Gastroesophageal sphincter (tissue), 4 donors: ENCODE measurements around the gene KANK4. TPM values are rescaled to one million over a fixed set of nuclear protein-coding genes. Genes with fewer than 3 reads are reported as not detected.

Experiments
- ATAC-seq: fragments of 150-250 bp; one replicate; pipeline ENCODE4 v1.9.1; 2016; ENCODE audit warnings: mild to moderate bottlenecking, moderate library complexity
- H3K27ac ChIP-seq, 4 donors: fragments of 200-600 bp; sonication (generic) in 3 of 4; 1 replicate in 3 of 4; 2 replicates in 1 of 4; pipeline ENCODE4 v1.5.1; 2016 to 2019
- H3K27me3 ChIP-seq: fragments of 200-600 bp; sonication (generic); one replicate; pipeline ENCODE4 v1.5.1; 2019
- H3K36me3 ChIP-seq, 2 donors: fragments of 200-600 bp; sonication (generic); one replicate each; pipeline ENCODE4 v1.5.1; 2019; ENCODE audit warnings: control low read depth in 1 of 2
- H3K4me1 ChIP-seq, 3 donors: fragments of 200-600 bp; sonication (generic); 1 replicate in 2 of 3; 2 replicates in 1 of 3; pipeline ENCODE4 v1.5.1; 2016 to 2019; ENCODE audit warnings: control low read depth in 2 of 3
- H3K4me3 ChIP-seq, 2 donors: fragments of 200-600 bp; sonication (generic); one replicate each; pipeline ENCODE4 v1.5.1; 2019; ENCODE audit warnings: mild to moderate bottlenecking in 1 of 2, moderate library complexity in 1 of 2
- H3K9me3 ChIP-seq, 3 donors: fragments of 200-600 bp; sonication (generic); one replicate each; pipeline ENCODE4 v1.5.1; 2017 to 2019; ENCODE audit warnings: control low read depth in 2 of 3
- EP300 ChIP-seq: sonication (generic); formaldehyde crosslinking; IDR thresholded peaks from one replicate; pipeline ENCODE4 v1.6.1; 2017; ENCODE audit warnings: antibody characterized with exemption, mild to moderate bottlenecking
- POLR2A ChIP-seq, 2 donors: fragments of 450-650 bp; IDR thresholded peaks; one replicate each; pipeline ENCODE4 v1.6.1; 2017; ENCODE audit warnings: antibody characterized with exemption in 2 of 2, mild to moderate bottlenecking in 2 of 2, moderate library complexity in 1 of 2
- POLR2AphosphoS5 ChIP-seq: sonication (generic); formaldehyde crosslinking; IDR thresholded peaks from one replicate; pipeline ENCODE4 v1.6.1; 2017; ENCODE audit warnings: antibody characterized with exemption
- WGBS, 2 donors: methylation state at CpG; one replicate each; pipeline ENCODE4 v1.1.5; 2018; ENCODE audit warnings: low coverage in 1 of 2; 5-methylcytosine and 5-hydroxymethylcytosine counted together
- total RNA-seq, 4 donors: library from RNA; depleted of rRNA; stranded (reverse); fragments of >200 nt; gene quantifications; one replicate each; pipeline ENCODE4 v1.1.0, GENCODE V29; 2016
- TF ChIP-seq, protein P1 (sequence below), 4 experiments: fragments of 200-600 bp in 2 of 4; fragments of 450-650 bp in 2 of 4; sonication (generic) in 1 of 4; IDR thresholded peaks; one replicate each; pipeline ENCODE4 v1.5.1; 2017 to 2019; ENCODE audit warnings: antibody characterized with exemption in 4 of 4, mild to moderate bottlenecking in 2 of 4, moderate library complexity in 2 of 4

The KANK4 gene
- total RNA-seq, 4 donors from 2014 or later: 0.16 to 0.73 (median 0.29) TPM

DNA sequence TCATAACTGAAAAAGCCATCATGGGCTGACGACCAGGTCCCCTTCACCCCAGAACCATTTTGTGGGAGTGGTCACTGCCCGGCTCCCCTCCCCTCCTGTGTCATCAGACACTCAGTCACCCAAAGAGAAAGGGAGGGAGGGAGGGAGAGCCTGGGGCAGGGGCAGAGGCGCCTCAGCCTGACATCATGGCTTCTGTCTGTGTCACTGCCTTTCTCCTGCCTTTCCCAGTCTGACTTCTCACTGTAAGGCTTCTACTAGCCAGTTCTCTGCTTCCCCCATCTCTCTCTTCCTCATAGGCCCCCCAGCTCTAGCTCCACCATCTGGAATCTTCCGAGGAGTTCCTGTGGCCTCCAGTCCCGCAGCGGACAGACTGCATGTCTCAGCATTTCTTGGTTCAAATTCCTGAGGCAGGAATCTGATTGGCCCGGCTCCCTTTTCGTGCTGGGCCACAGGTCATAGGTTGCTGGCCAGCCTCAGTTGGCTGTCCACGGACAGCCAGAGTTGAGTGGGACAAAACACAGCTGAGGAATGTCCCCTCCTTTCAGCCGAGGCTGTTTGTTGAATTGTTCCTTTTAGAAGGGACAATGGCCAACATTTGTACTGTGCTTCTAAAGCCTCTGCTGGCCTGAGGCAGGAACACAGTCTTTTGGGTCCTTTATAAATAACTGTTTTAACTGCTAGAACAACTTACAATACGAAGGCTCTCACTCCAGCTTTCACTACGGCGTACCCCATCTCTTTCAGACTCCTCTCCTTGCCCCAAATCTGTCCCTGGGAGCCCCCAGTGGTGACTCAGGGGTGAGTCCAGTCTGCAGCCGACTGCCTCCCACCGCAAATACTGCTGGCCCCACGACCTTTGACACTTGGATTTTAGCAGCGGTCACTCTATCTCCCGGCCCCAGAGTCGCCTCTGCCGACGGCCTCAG, 18.7 kb upstream of the KANK4 start:
- Histone ChIP-seq H3K4me1 (peaks cover 0 to 15% (median 0%) of the 10 kb centered on the region in 3 donors), H3K27me3 (no peaks in the 10 kb centered on the region), H3K27ac (peak overlapping the region in 3 of 4 donors; percentile 20 to 57 (median 51)), H3K36me3 (no peaks in the 10 kb centered on the region), H3K4me3 (no peak overlapping the region), H3K9me3 (no peaks in the 10 kb centered on the region)
- no peak for ATAC-seq
- TF ChIP-seq EP300 (no peak), POLR2AphosphoS5 (no peak), POLR2A (IDR thresholded peaks at IDR 0.05) (no peak)
- TF ChIP-seq, protein P1, sequence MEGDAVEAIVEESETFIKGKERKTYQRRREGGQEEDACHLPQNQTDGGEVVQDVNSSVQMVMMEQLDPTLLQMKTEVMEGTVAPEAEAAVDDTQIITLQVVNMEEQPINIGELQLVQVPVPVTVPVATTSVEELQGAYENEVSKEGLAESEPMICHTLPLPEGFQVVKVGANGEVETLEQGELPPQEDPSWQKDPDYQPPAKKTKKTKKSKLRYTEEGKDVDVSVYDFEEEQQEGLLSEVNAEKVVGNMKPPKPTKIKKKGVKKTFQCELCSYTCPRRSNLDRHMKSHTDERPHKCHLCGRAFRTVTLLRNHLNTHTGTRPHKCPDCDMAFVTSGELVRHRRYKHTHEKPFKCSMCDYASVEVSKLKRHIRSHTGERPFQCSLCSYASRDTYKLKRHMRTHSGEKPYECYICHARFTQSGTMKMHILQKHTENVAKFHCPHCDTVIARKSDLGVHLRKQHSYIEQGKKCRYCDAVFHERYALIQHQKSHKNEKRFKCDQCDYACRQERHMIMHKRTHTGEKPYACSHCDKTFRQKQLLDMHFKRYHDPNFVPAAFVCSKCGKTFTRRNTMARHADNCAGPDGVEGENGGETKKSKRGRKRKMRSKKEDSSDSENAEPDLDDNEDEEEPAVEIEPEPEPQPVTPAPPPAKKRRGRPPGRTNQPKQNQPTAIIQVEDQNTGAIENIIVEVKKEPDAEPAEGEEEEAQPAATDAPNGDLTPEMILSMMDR (IDR thresholded peaks at IDR 0.05): no peak
- WGBS, 2 donors: 30 to 41% methylated on average over 5 to 15 of the region's 21 CpGs

DNA sequence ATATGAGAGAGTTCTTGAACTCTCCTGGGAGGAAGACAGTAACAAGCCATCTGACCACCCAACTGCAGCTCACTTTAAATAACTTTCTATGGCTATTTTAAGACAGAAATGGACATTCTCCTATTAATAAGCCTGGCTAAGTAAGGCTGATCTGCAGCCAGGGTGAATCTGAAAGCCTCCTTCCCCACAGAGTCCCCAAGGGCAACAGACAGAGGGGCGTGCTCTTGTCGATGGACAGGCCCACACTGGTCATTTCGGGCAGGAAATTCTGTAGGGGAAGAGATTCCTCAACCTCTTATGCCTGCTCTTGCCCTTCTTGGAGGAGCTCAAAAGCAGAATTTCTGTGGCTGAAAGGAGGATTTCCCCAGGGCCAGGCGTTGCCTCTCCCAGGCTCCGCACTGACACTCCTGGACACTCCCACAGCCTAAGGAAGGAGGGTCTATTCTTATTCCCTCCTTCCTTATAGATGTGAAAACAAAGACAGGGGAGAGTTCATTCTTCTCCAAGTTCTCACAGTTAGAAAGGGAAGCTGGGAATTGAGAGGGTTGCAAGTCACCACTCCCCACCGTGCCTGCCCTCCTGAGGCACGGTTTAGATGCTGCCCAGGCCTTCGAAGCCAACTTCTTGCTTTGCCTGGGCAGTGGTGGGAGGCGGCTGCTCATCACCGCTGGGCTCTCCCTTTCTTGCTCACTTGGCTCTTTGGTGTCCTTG, 17.9 kb upstream of the KANK4 start:
- TF ChIP-seq, protein P1 (IDR thresholded peaks at IDR 0.05): no peak
- TF ChIP-seq POLR2A (IDR thresholded peaks at IDR 0.05) (no peak), EP300 (no peak), POLR2AphosphoS5 (no peak)
- peak overlapping the region in 3 of 4 donors; percentile 20 to 57 (median 51) for H3K27ac ChIP-seq
- no peak overlapping the region for H3K4me3 ChIP-seq
- WGBS, 2 donors: 56 to 58% methylated on average over 3 to 7 of the region's 10 CpGs
- ATAC-seq: no peak
- no peaks in the 10 kb centered on the region for H3K27me3 ChIP-seq
- peaks cover 0 to 15% (median 0%) of the 10 kb centered on the region in 3 donors for H3K4me1 ChIP-seq
- no peaks in the 10 kb centered on the region for H3K36me3 ChIP-seq
- H3K9me3 ChIP-seq: no peaks in the 10 kb centered on the region

DNA sequence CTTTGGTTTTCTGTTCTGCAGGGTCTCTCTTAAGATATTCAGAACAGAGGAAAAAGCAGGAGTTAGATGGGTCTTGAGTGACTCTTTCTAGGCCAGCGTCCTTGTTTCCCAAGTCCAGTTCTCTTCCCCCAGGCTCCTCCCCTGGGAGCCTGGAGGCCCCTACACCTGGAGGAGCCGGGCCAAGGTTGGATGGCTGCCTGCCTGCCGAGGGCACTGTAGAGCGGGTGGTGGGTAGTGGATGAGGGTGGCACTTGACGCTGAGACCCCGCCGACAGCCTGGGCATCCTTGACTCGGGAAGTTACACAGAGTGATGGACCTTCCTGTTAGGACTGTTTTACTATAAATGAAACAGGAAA, 17.4 kb upstream of the KANK4 start:
- Histone ChIP-seq H3K27ac (no peak overlapping the region), H3K36me3 (no peaks in the 10 kb centered on the region), H3K4me1 (peaks cover 0 to 15% (median 0%) of the 10 kb centered on the region in 3 donors), H3K9me3 (no peaks in the 10 kb centered on the region), H3K27me3 (no peaks in the 10 kb centered on the region), H3K4me3 (no peak overlapping the region)
- WGBS, 2 donors: 73% methylated on average over 3 of the region's 8 CpGs; no CpG with 5 or more reads in 1 of the 2 donors
- TF ChIP-seq, protein P1 (IDR thresholded peaks at IDR 0.05): no peak
- no peak for TF ChIP-seq POLR2AphosphoS5
- no peak for TF ChIP-seq EP300
- TF ChIP-seq POLR2A (IDR thresholded peaks at IDR 0.05): no peak
- ATAC-seq: no peak

DNA sequence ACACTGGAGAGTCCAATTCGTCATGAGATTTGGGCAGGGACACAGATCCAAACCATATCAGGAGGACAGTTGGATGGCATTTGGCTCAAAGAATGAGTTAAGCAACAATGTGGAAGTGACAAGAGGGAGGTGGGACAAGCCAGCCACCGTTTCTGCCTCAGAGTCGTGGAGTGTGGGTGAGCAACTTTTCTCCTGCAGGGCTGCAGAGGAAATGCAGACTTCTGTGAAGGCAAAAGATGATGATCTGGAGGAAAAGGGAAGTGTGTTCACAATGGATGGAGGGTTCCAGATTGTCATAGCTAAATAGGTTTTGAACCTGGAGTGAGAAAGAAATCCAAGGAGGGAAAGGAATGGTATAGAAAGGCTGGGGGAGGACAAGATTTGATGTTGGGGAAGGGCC, 16.4 kb upstream of the KANK4 start:
- WGBS, 2 donors: 51 to 73% methylated on average over 2 to 3 of the region's 3 CpGs
- ATAC-seq: no peak
- Histone ChIP-seq H3K9me3 (no peaks in the 10 kb centered on the region), H3K36me3 (no peaks in the 10 kb centered on the region), H3K4me1 (peaks cover 0 to 15% (median 0%) of the 10 kb centered on the region in 3 donors), H3K27ac (no peak overlapping the region), H3K4me3 (no peak overlapping the region), H3K27me3 (no peaks in the 10 kb centered on the region)
- no peak for TF ChIP-seq POLR2AphosphoS5

DNA sequence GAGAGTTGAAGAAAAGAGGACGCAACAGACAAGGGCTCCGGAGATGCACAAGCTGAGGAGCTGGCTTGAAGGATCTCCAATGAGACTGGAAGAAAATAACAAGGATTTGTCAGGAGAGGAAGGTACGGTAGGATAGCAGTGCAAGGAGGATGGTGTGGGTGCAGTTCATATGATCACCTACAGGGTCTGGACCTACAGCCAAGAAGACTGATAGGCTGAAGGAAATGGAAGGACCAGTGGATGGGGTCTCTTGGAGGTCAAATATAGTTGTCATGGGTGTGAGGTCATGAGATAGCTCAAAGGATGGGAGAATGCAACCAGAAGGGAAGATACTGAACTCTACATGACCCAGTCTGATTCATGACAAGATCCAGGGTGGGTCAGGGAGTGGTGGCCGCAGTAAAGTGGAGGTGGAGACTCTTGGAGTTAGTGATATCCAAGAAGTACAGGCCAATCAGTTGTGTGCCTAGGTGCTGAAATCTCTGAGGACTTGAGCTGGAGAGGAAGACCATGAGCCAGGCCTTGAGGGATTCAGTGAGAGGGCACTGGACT, 15.3 kb upstream of the KANK4 start:
- Histone ChIP-seq H3K4me1 (peaks cover 0 to 15% (median 0%) of the 10 kb centered on the region in 3 donors), H3K9me3 (no peaks in the 10 kb centered on the region), H3K27me3 (no peaks in the 10 kb centered on the region), H3K4me3 (no peak overlapping the region), H3K36me3 (no peaks in the 10 kb centered on the region), H3K27ac (no peak overlapping the region)
- ATAC-seq: no peak
- TF ChIP-seq EP300: no peak
- TF ChIP-seq POLR2AphosphoS5: no peak
- TF ChIP-seq, protein P1 (IDR thresholded peaks at IDR 0.05): no peak
- no peak for TF ChIP-seq POLR2A (IDR thresholded peaks at IDR 0.05)
- WGBS, 2 donors: 71 to 98% methylated on average over 3 to 4 of the region's 4 CpGs
